Uterus (tissue), 4 donors: ENCODE results near the gene NUP93. TPM values are rescaled to one million over a fixed set of nuclear protein-coding genes. Genes with fewer than 3 reads are reported as not detected.

Experiments used
- DNase-seq, 2 donors: peaks; one replicate each; pipeline ENCODE4 v3.0.0-alpha.2; 2019 to 2020
- H3K27ac ChIP-seq, 2 donors: fragments of 200-600 bp; sonication (generic); 1 replicate in 1 of 2; 2 replicates in 1 of 2; pipeline ENCODE4 v1.5.1; 2016 to 2018
- H3K27me3 ChIP-seq, 2 donors: fragments of 200-600 bp; sonication (generic); one replicate each; pipeline ENCODE4 v1.5.1; 2018 to 2019; ENCODE audit warnings: control low read depth in 1 of 2
- H3K36me3 ChIP-seq, 2 donors: fragments of 200-600 bp; sonication (generic); one replicate each; pipeline ENCODE4 v1.5.1; 2019; ENCODE audit warnings: control low read depth in 1 of 2
- H3K4me1 ChIP-seq, 2 donors: fragments of 200-600 bp; sonication (generic); one replicate each; pipeline ENCODE4 v1.5.1; 2018 to 2019; ENCODE audit warnings: control low read depth in 1 of 2
- H3K4me3 ChIP-seq, 2 donors: fragments of 200-600 bp; sonication (generic); 1 replicate in 1 of 2; 2 replicates in 1 of 2; pipeline ENCODE4 v1.5.1; 2018 to 2019; ENCODE audit warnings: mild to moderate bottlenecking in 1 of 2
- H3K9me3 ChIP-seq, 2 donors: fragments of 200-600 bp; sonication (generic); one replicate each; pipeline ENCODE4 v1.5.1; 2019; ENCODE audit warnings: control low read depth in 1 of 2
- POLR2A ChIP-seq, 2 donors: fragments of 450-650 bp; IDR thresholded peaks; one replicate each; pipeline ENCODE4 v1.6.1; 2016; ENCODE audit warnings: antibody characterized with exemption in 2 of 2, mild to moderate bottlenecking in 1 of 2, moderate library complexity in 1 of 2
- intact Hi-C: fragments of 100-400 bp; cut with DNase I; formaldehyde crosslinking; loops from one replicate; pipeline ENCODE4 v1.15.1; 2023; ENCODE audit warnings: low total_unique reads
- total RNA-seq, 4 donors: library from RNA; depleted of rRNA in 3 of 4; stranded (reverse); fragments of >200 nt in 3 of 4; gene quantifications; one replicate each; pipeline versions ENCODE4 v1.1.0 to v1.2.4, GENCODE V29; 2014 to 2023
- TF ChIP-seq, protein P1 (sequence below), 4 experiments: fragments of 200-600 bp in 2 of 4; fragments of 450-650 bp in 2 of 4; sonication (generic) in 2 of 4; IDR thresholded peaks; one replicate each; pipeline ENCODE4 v1.5.1; 2016 to 2019; ENCODE audit warnings: antibody characterized with exemption in 4 of 4, mild to moderate bottlenecking in 2 of 4, moderate library complexity in 1 of 4
- donor health status: DM: yes; HTN: yes; CAD: no.

NUP93 gene
- total RNA-seq, 4 donors from 2014 or later = 17.6 to 71.0 (median 34.5) TPM

DNA sequence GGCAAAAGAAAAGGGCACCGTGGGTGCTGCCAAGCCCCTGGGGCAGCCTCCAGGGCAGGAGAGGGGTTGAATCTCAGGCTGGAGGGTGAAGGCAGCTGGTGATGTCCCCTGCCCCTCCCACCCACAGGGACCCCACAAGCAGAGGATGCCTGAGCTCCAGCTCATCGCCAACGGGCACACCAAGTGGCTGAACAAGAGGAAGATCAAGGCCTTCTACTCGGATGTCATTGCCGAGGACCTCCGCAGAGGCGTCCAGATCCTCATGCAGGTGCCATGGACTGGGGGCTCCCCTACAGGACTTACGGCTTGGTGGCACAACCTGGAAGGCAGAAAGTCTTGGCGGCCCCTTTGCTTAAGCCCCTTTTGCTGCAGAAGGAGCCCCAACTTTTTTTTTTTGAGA, 156.9 kb downstream of the NUP93 start:
- no peak overlapping the region for H3K4me3 ChIP-seq
- intact Hi-C loops = no loop called here
- H3K4me1 ChIP-seq = no peaks in the 10 kb centered on the region
- no peak for TF ChIP-seq POLR2A (IDR thresholded peaks at IDR 0.05)
- TF ChIP-seq, protein P1, sequence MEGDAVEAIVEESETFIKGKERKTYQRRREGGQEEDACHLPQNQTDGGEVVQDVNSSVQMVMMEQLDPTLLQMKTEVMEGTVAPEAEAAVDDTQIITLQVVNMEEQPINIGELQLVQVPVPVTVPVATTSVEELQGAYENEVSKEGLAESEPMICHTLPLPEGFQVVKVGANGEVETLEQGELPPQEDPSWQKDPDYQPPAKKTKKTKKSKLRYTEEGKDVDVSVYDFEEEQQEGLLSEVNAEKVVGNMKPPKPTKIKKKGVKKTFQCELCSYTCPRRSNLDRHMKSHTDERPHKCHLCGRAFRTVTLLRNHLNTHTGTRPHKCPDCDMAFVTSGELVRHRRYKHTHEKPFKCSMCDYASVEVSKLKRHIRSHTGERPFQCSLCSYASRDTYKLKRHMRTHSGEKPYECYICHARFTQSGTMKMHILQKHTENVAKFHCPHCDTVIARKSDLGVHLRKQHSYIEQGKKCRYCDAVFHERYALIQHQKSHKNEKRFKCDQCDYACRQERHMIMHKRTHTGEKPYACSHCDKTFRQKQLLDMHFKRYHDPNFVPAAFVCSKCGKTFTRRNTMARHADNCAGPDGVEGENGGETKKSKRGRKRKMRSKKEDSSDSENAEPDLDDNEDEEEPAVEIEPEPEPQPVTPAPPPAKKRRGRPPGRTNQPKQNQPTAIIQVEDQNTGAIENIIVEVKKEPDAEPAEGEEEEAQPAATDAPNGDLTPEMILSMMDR (IDR thresholded peaks at IDR 0.05) = no peak
- H3K27ac ChIP-seq = no peak overlapping the region
- no peaks in the 10 kb centered on the region for H3K9me3 ChIP-seq
- no peak for DNase-seq
- no peaks in the 10 kb centered on the region for H3K36me3 ChIP-seq
- no peaks in the 10 kb centered on the region for H3K27me3 ChIP-seq

DNA sequence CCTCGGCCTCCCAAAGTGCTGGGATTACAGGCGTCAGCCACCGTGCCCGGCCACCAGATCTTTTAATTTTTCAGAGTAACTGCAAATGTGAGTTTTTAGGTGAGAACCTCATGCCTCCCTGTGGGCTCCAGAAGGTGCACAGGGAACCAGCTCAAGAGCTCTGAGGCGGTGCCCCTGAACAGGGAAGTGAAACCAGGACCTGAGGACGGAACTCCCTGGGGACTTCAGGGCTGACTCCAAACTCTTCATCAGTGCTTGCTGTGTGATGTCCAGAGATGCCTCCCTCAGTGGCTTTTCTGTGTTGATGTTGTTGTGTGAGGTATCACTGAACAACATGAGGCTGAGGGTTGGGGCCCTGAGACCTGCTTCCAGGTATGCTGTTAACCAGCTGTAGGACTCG, 158.9 kb downstream of the NUP93 start:
- H3K36me3 ChIP-seq = no peaks in the 10 kb centered on the region

GRCh38 chr16:56889206-56889605, 159.3 kb downstream of the NUP93 start:
- DNase-seq = no peak
- intact Hi-C loops = no loop called here
- Histone ChIP-seq H3K27ac (no peak overlapping the region), H3K27me3 (no peaks in the 10 kb centered on the region), H3K36me3 (no peaks in the 10 kb centered on the region), H3K4me3 (no peak overlapping the region), H3K9me3 (no peaks in the 10 kb centered on the region), H3K4me1 (no peaks in the 10 kb centered on the region)
- TF ChIP-seq, protein P1 (IDR thresholded peaks at IDR 0.05) = no peak
- TF ChIP-seq POLR2A (IDR thresholded peaks at IDR 0.05) = no peak

More for the DNA sequence above, 158.9 kb downstream of the NUP93 start:
- H3K9me3 ChIP-seq = no peaks in the 10 kb centered on the region
- H3K27ac ChIP-seq = no peak overlapping the region
- H3K4me1 ChIP-seq = no peaks in the 10 kb centered on the region
- intact Hi-C loops = no loop called here
- DNase-seq = no peak
- no peak overlapping the region for H3K4me3 ChIP-seq
- no peak for TF ChIP-seq POLR2A (IDR thresholded peaks at IDR 0.05)
- TF ChIP-seq, protein P1 (IDR thresholded peaks at IDR 0.05) = no peak
- H3K27me3 ChIP-seq = no peaks in the 10 kb centered on the region

DNA sequence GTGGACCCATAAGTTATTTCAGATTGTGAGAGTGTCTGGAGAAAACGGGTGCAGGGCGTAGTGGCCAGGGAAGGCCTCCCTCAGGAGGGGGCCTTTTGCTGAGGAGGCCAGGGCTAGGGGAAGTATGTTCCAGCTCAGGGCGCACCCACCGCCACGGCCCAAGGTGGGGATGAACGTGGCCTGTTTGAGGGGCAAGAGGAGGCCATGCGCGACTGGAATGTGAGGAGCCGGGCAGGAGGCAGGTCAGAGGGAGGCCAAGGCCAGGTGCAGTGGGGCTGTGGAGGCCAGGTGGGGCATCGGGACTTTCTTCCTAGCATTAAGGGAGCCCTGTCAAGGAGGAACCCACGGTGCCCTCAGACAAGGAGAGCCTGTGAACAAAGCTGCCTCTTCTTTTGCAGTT, 161.8 kb downstream of the NUP93 start:
- Histone ChIP-seq H3K36me3 (no peaks in the 10 kb centered on the region), H3K27ac (no peak overlapping the region), H3K4me1 (no peaks in the 10 kb centered on the region), H3K9me3 (no peaks in the 10 kb centered on the region), H3K4me3 (no peak overlapping the region), H3K27me3 (no peaks in the 10 kb centered on the region)
- intact Hi-C loops = no loop called here
- TF ChIP-seq, protein P1 (IDR thresholded peaks at IDR 0.05) = no peak
- no peak for TF ChIP-seq POLR2A (IDR thresholded peaks at IDR 0.05)
- DNase-seq = no peak

GRCh38 chr16:56892705-56893104, 162.8 kb downstream of the NUP93 start:
- DNase-seq = no peak
- H3K9me3 ChIP-seq = no peaks in the 10 kb centered on the region
- no peak for TF ChIP-seq POLR2A (IDR thresholded peaks at IDR 0.05)
- no peaks in the 10 kb centered on the region for H3K36me3 ChIP-seq
- H3K27me3 ChIP-seq = no peaks in the 10 kb centered on the region
- intact Hi-C loops = no loop called here
- no peak overlapping the region for H3K27ac ChIP-seq
- H3K4me1 ChIP-seq = no peaks in the 10 kb centered on the region
- H3K4me3 ChIP-seq = no peak overlapping the region

DNA sequence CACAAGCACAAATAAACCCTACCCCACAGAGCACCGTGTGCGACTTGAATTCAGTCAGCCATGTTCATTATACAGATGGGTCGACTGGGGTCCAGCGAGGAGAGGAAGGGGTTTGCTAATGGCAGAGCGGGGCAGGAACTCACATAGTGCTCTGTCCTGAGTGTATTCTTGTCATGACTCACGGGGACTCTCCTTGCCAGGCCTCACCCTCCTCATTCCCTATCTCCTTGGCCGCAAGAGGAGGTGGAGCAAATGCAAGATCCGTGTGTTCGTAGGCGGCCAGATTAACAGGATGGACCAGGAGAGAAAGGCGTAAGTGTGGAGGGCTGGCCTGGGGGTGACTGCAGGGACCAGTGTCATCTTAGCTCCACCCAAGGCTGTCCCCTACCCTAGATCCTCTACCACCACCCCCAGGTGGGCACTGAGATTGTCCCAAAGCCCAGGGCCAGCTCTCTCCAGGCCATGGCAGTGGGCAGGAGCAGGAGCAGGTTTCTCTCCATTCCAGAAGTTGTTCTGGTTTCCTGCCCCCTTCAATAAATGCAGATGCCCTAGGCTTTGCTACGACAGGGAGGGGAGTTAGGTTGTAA, 164.5 kb downstream of the NUP93 start:
- intact Hi-C loops = no loop called here
- H3K36me3 ChIP-seq = no peaks in the 10 kb centered on the region
- H3K9me3 ChIP-seq = no peaks in the 10 kb centered on the region
- no peak overlapping the region for H3K4me3 ChIP-seq
- H3K27me3 ChIP-seq = no peaks in the 10 kb centered on the region
- H3K4me1 ChIP-seq = no peaks in the 10 kb centered on the region
- no peak for DNase-seq
- no peak for TF ChIP-seq POLR2A (IDR thresholded peaks at IDR 0.05)
- TF ChIP-seq, protein P1 (IDR thresholded peaks at IDR 0.05) = no peak
- no peak overlapping the region for H3K27ac ChIP-seq
